Measurements from ENCODE around the gene C20orf144.

DNA sequence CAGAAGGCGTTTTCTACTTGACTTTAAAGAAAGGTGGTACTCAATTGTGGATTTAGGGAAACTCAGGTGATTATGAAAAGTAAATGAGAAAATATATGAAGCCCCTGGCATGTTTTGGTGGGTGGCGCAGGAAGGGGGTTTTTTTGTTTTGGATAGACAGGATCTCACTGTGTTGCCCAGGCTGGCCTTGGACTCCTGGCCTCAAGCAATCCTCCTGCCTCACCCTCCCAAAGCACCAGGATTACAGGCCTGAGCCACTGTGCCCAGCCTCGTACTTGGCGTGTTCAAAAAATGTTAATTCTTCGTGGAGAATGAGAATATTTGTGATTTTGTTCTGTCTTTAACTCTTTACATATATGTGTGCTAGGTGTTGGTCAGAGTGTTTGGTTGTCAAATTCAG is 32.1 kb upstream of the C20orf144 start:
- TF ChIP-seq CTCF (conservative IDR thresholded peaks at IDR 0.05; ENCODE audit: low read depth in 2 of 2): no peak
- TF ChIP-seq, protein P1, sequence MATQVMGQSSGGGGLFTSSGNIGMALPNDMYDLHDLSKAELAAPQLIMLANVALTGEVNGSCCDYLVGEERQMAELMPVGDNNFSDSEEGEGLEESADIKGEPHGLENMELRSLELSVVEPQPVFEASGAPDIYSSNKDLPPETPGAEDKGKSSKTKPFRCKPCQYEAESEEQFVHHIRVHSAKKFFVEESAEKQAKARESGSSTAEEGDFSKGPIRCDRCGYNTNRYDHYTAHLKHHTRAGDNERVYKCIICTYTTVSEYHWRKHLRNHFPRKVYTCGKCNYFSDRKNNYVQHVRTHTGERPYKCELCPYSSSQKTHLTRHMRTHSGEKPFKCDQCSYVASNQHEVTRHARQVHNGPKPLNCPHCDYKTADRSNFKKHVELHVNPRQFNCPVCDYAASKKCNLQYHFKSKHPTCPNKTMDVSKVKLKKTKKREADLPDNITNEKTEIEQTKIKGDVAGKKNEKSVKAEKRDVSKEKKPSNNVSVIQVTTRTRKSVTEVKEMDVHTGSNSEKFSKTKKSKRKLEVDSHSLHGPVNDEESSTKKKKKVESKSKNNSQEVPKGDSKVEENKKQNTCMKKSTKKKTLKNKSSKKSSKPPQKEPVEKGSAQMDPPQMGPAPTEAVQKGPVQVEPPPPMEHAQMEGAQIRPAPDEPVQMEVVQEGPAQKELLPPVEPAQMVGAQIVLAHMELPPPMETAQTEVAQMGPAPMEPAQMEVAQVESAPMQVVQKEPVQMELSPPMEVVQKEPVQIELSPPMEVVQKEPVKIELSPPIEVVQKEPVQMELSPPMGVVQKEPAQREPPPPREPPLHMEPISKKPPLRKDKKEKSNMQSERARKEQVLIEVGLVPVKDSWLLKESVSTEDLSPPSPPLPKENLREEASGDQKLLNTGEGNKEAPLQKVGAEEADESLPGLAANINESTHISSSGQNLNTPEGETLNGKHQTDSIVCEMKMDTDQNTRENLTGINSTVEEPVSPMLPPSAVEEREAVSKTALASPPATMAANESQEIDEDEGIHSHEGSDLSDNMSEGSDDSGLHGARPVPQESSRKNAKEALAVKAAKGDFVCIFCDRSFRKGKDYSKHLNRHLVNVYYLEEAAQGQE (IDR thresholded peaks at IDR 0.05; ENCODE audit: unreplicated experiment): no peak
- TF ChIP-seq POLR2AphosphoS5 (IDR thresholded peaks at IDR 0.05; ENCODE audit: low read depth): no peak
- no peak for TF ChIP-seq EZH2phosphoT487 (IDR thresholded peaks at IDR 0.05; ENCODE audit: unreplicated experiment)
- TF ChIP-seq ETS1 (IDR thresholded peaks at IDR 0.05): no peak
- no peak for TF ChIP-seq EZH2 (IDR thresholded peaks at IDR 0.05; ENCODE audit: low read depth, unreplicated experiment)
- no peak for TF ChIP-seq CREB1 (CRISPR knock-in tag; IDR thresholded peaks at IDR 0.05; ENCODE audit: low read depth)
- TF ChIP-seq STAT1 (IDR thresholded peaks at IDR 0.05; ENCODE audit: unreplicated experiment): no peak
- no peak for TF ChIP-seq JUNB (IDR thresholded peaks at IDR 0.05; ENCODE audit: unreplicated experiment)
- TF ChIP-seq ZNF114 (CRISPR knock-in tag; IDR thresholded peaks at IDR 0.05): no peak
